A673 (cell line): Measurements from ENCODE around the gene CEP68.

Source experiments
- EZH2 ChIP-seq: fragments of 200-600 bp; sonication (generic); IDR thresholded peaks from 2 replicates; pipeline ENCODE4 v1.6.1; 2017; ENCODE audit warnings: borderline replicate concordance, low read depth, mild to moderate bottlenecking, mixed read lengths, antibody characterized with exemption, low read length; ENCODE audit not compliant: poor library complexity, severe bottlenecking
- TF ChIP-seq, protein P1 (sequence below): fragments of 300-800, 200-600 bp; sonication (generic); conservative IDR thresholded peaks from 2 replicates; pipeline ENCODE4 v1.5.1; 2017; ENCODE audit warnings: low read depth, mild to moderate bottlenecking, antibody characterized with exemption, low read length, moderate library complexity, mixed read lengths

DNA sequence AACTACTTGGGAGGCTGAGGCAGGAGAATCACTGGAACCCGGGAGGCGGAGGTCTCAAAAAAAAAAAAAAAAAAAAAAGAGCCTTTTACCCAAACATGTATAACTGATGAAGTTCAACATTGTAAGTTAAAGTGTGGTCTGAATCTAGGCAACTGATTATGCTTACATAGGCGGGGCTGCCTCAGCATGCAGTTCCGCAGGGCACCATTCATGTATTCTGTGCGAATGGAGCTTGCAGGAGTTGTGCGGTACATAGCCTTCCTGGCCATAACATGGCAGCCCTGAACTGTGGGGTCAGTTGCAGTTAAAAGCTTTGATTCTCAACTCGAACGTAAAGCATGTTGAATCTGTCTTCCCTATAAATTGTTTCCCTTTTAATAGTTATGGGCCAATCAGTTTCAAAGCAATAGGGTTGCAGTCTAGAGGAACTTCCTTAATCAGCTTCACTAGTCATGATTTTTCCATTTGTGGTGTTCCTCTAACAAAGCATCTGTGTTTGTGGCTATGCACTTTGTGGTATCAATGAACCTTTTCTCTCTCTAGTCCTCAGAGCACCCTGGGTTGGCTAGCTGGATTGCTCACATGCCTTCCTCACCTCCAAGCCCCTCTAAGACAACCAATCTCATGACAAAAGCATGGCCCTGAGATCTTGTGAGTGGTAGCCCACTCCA lies 30.6 kb upstream of the CEP68 start:
- TF ChIP-seq, protein P1, sequence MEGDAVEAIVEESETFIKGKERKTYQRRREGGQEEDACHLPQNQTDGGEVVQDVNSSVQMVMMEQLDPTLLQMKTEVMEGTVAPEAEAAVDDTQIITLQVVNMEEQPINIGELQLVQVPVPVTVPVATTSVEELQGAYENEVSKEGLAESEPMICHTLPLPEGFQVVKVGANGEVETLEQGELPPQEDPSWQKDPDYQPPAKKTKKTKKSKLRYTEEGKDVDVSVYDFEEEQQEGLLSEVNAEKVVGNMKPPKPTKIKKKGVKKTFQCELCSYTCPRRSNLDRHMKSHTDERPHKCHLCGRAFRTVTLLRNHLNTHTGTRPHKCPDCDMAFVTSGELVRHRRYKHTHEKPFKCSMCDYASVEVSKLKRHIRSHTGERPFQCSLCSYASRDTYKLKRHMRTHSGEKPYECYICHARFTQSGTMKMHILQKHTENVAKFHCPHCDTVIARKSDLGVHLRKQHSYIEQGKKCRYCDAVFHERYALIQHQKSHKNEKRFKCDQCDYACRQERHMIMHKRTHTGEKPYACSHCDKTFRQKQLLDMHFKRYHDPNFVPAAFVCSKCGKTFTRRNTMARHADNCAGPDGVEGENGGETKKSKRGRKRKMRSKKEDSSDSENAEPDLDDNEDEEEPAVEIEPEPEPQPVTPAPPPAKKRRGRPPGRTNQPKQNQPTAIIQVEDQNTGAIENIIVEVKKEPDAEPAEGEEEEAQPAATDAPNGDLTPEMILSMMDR, result no peak
- no peak for TF ChIP-seq EZH2
